HCT116 (cell line): ENCODE data around the gene PIM1.

ENCODE experiments used
- EZH2 ChIP-seq: fragments of 200-600 bp; sonication (generic); IDR thresholded peaks from 2 replicates; pipeline ENCODE4 v1.6.1; 2017; ENCODE audit warnings: antibody characterized with exemption, mixed run types
- POLR2A ChIP-seq: IDR thresholded peaks from 2 replicates; pipeline ENCODE4 v1.7.0; 2011; ENCODE audit warnings: borderline replicate concordance; ENCODE audit not compliant: insufficient read depth, insufficient read length; ENCODE audit errors: extremely low read depth
- POLR2AphosphoS5 ChIP-seq: IDR thresholded peaks from 2 replicates; pipeline ENCODE4 v1.6.1; 2011; ENCODE audit warnings: mild to moderate bottlenecking, low read depth, low read length, moderate library complexity
- SP1 ChIP-seq: IDR thresholded peaks from 2 replicates; pipeline ENCODE4 v1.6.1; 2012; ENCODE audit warnings: low read depth
- SRF ChIP-seq: IDR thresholded peaks from 2 replicates; pipeline ENCODE4 v1.6.1; 2012; ENCODE audit warnings: low read depth
- YY1 ChIP-seq: IDR thresholded peaks from 2 replicates; pipeline ENCODE4 v1.6.1; 2011; ENCODE audit warnings: low read length, low read depth, moderate library complexity, mild to moderate bottlenecking; ENCODE audit not compliant: insufficient replicate concordance; ENCODE audit errors: extremely low read depth
- ZNF274 ChIP-seq: fragments of 200-500 bp; sonication (Bioruptor generic); IDR thresholded peaks from 2 replicates; pipeline ENCODE4 v1.6.1; 2014; ENCODE audit warnings: mild to moderate bottlenecking, low read depth, low read length, inconsistent platforms
- TF ChIP-seq, protein P1 (sequence below), 3 experiments: fragments of 200-600 bp in 1 of 3; sonication (generic) in 1 of 3; IDR thresholded peaks in 2 of 3; conservative IDR thresholded peaks in 1 of 3; 2 replicates each; pipeline ENCODE4 v1.5.1; 2012 to 2017; ENCODE audit warnings: low read depth in 2 of 3, low read length in 2 of 3, antibody characterized with exemption in 1 of 3, borderline replicate concordance in 1 of 3, control low read depth in 1 of 3, mild to moderate bottlenecking in 1 of 3, mixed read lengths in 1 of 3, mixed run types in 1 of 3, moderate library complexity in 1 of 3; ENCODE audit not compliant: insufficient read depth in 1 of 3
- TF ChIP-seq, protein P2 (sequence below): IDR thresholded peaks from 2 replicates; pipeline ENCODE4 v1.6.1; 2012; ENCODE audit warnings: low read depth

DNA sequence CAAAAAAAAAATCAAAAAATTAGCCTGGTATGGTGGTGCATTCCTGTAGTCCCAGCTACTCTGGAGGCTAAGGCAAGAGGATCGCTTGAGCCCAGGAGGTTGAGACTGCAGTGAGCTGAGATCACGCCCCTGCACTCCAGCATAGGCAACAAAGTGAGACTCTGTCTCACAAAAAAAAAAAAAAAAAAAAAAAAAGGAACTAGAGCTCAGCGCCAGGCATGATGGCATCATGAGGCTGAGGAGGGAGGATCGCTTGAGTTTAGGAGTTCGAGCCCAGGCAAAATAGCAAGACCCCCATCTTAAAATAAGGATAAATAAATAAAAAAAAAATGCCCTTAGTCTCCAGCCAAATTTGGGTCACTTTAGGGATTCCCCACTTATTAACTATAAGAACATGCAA, 40.4 kb upstream of the PIM1 start:
- no peak for TF ChIP-seq SP1
- no peak for TF ChIP-seq YY1
- no peak for TF ChIP-seq SRF
- no peak for TF ChIP-seq EZH2
- TF ChIP-seq, protein P1, sequence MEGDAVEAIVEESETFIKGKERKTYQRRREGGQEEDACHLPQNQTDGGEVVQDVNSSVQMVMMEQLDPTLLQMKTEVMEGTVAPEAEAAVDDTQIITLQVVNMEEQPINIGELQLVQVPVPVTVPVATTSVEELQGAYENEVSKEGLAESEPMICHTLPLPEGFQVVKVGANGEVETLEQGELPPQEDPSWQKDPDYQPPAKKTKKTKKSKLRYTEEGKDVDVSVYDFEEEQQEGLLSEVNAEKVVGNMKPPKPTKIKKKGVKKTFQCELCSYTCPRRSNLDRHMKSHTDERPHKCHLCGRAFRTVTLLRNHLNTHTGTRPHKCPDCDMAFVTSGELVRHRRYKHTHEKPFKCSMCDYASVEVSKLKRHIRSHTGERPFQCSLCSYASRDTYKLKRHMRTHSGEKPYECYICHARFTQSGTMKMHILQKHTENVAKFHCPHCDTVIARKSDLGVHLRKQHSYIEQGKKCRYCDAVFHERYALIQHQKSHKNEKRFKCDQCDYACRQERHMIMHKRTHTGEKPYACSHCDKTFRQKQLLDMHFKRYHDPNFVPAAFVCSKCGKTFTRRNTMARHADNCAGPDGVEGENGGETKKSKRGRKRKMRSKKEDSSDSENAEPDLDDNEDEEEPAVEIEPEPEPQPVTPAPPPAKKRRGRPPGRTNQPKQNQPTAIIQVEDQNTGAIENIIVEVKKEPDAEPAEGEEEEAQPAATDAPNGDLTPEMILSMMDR (IDR thresholded peaks at IDR 0.05 in 2 of 3, conservative IDR thresholded peaks at IDR 0.05 in 1 of 3; ENCODE audit: borderline replicate concordance in 1 of 3, insufficient read depth in 1 of 3, low read depth in 2 of 3, low read length in 2 of 3) = no peak
- TF ChIP-seq POLR2AphosphoS5 = no peak
- no peak for TF ChIP-seq ZNF274
- TF ChIP-seq POLR2A = no peak
- TF ChIP-seq, protein P2, sequence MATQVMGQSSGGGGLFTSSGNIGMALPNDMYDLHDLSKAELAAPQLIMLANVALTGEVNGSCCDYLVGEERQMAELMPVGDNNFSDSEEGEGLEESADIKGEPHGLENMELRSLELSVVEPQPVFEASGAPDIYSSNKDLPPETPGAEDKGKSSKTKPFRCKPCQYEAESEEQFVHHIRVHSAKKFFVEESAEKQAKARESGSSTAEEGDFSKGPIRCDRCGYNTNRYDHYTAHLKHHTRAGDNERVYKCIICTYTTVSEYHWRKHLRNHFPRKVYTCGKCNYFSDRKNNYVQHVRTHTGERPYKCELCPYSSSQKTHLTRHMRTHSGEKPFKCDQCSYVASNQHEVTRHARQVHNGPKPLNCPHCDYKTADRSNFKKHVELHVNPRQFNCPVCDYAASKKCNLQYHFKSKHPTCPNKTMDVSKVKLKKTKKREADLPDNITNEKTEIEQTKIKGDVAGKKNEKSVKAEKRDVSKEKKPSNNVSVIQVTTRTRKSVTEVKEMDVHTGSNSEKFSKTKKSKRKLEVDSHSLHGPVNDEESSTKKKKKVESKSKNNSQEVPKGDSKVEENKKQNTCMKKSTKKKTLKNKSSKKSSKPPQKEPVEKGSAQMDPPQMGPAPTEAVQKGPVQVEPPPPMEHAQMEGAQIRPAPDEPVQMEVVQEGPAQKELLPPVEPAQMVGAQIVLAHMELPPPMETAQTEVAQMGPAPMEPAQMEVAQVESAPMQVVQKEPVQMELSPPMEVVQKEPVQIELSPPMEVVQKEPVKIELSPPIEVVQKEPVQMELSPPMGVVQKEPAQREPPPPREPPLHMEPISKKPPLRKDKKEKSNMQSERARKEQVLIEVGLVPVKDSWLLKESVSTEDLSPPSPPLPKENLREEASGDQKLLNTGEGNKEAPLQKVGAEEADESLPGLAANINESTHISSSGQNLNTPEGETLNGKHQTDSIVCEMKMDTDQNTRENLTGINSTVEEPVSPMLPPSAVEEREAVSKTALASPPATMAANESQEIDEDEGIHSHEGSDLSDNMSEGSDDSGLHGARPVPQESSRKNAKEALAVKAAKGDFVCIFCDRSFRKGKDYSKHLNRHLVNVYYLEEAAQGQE = no peak
